HG03432 (cell line): Measurements from ENCODE around the gene NBEA.

Source experiments
- ATAC-seq: cut with Tn5 transposase; IDR thresholded peaks from one replicate; pipeline ENCODE4 v1.9.1; 2021; ENCODE audit warnings: mild to moderate bottlenecking, moderate library complexity; ENCODE audit not compliant: unreplicated experiment

Gene NBEA

DNA sequence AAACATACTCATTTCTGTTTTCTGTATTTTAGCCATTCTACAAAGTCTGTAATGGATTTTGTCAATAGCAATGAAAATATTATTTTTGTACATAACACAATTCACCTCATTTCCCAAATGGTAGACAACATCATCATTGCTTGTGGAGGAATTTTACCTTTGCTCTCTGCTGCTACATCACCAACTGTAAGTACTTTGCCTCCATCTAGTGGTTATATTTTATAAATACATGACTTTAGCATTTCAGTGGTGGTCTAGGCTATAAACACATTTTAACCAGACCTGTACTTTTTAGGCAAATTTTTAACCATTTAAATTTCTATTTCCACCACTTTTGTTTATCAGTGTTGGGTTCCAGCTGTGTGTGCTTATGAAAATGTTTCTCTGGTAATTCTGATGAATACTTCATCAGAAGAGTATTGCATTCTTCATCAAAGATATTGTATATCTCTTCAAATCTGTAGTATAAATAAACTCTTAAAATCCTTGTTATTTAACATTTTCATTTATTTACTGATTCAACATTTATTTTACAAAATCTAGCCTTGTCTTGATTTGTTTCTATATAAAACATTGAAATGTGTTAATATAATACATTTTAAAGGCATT, 222.4 kb downstream of the NBEA start:
- peak; percentile 72 for ATAC-seq

DNA sequence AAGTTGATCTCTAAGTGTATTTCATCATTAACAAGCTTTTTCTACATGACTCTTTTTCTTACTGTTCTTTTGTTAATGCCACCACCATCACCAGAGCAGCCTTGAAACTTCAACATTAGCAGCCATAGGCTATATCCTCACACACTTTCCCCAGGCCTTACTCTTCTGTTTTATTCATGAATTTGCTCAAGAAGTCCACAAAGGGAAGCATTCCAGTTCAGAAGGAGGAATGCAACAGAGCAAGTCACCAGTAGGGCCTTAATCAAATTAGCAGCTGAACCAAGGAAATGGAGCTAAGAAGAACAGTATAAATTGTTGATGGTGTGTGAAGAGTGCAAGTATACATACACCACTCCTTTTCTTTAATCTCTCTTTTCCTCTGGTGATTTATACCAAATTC, 223.1 kb downstream of the NBEA start:
- no peak for ATAC-seq

DNA sequence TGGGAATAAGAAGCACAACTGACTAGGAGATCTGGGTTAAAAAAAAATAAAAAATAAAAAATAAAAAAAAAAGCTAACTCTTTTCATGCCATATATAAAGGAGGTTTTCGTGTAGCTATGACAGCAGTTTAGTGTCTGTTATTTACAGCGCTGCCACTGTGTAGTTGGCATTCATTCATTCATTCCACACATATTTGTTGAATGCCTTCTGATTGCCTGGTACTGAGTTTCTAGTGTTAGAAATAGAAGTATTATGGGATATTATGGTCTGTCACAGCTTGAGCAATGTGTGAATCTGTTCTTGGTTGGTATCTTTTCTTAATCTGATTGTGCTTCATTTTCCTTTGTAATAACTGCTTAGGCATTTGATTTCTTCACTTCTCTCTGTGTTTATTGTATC, 237.4 kb downstream of the NBEA start:
- no peak for ATAC-seq

DNA sequence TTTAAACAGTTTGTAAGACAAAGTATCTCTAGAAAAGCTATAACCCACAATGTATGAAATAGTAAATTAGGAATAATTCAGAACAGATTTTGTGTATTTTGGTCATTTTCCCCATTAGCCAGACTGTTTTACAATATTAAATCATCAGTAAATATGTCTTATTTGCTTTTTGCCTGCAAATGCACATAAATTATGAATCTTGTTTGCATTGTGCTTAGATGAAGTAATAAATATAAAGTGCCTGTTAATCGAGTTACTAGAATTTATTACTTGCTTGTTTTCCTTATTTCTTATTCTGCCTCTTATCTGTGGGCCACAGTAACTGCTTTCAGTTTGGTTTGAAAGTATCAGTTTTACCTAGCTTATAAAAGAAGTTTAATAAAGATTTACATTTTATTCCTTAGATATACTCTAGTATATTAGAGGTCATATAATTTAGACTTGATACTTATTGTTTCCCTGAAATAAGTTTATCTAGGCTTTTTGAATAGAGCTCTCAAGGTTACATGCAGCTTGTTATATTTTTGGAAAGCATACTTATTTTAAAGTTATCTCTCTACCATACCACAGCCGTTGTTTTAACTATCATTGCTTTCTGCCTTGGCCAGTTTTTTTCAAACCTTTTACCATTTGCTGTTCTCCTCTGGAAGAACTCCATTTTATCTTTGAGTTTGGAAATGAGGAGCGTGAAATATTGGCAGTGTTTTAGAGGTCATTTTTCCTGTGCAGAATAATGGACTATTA, 238.0 kb downstream of the NBEA start:
- ATAC-seq: no peak

DNA sequence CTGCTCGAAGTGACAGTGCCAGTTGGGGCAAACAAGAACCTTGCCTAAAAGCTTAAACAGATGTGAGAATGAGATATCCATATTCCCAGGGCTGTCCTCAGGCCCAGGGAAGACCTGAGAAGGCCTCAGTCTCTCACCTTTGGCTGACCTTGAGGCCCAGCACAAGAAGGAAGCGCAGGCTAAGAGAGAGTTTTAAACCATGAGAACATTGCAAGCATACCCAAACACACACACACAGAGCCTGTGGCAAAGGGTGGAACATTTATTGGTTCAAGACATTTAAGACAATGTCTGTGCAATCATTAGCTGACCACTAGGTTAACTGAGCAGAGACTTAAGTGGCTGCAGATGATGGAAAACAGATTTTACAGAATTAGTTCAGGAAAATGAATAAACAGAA, 248.2 kb downstream of the NBEA start:
- no peak for ATAC-seq

DNA sequence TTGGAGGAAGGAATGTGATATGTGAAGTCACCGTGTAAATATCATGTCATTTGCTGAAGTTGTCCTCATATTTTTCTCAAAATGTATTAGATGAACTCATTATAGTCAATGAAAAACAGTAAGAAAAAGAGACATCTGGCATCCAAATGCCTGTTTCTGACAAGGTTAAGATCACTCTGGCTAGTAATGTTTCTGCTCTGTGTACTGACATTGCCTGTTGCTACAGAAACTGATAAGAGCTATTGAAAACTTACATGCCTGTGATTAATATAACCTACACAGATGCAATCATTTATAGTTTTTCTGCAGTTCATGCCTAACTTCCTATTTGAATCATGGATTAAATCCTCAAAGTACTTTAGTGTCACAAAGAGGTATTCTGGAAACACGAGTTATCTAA, 249.8 kb downstream of the NBEA start:
- ATAC-seq: no peak

DNA sequence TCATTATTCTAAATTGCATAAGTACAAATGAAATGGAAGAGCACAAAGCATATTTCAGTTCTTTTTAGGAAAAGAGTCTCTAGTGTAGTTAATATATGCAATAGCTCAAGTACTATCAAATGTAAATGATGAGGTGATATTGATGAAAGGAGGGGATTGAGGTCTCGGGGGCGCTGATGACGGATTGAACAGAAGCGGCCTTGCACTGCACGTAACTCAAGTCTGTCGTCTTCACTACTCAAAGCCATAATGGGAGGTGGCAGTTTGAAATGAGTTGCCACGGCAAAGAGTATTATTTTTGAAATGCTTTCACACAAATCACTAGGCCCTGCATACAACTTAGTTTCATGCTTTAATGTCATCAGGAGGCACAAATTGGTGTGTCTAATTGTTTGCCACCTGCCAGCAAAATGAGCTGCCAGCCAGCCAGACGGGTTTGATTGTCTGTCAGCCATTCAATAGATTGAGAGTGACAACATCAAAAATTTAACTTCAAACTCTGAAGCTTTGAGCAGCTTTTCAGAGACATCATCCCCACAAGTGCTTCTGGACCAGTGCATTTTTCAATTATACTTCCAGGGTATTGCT, 256.6 kb downstream of the NBEA start:
- ATAC-seq: no peak

DNA sequence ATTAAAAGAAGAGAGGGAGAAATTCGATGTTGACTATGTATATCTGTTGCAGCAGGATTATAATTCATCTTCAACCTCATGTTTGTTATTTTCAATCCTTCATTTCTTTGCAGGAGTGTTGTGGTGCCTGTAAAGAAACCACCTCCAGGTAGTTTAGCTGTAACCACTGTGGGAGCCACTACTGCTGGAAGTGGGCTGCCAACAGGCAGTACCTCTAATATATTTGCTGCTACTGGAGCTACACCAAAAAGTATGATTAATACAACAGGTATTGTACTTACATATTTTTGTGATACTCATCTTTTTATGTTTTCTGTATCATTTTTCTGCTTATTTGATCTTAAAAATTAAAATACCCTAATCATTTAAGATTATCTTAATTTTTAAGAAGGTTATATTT, 266.5 kb downstream of the NBEA start:
- ATAC-seq: no peak

DNA sequence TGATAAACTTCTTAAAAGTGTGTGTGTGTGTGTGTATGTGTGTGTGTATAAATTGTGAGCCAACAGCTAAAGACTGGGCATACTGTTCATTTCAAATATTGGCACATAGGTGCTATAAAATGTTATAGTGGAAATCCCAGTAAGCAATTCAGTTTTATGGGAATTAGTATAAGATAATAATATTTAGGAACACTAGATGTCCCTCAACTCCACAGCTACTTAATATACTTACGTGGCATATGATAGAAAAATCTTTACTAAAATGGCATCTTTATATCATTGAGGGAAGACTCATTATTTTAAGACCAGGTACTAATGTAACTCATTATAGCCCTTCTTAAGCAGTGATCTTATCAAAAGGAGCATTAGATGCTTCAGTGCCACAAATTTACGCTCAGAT, 268.2 kb downstream of the NBEA start:
- ATAC-seq: no peak

DNA sequence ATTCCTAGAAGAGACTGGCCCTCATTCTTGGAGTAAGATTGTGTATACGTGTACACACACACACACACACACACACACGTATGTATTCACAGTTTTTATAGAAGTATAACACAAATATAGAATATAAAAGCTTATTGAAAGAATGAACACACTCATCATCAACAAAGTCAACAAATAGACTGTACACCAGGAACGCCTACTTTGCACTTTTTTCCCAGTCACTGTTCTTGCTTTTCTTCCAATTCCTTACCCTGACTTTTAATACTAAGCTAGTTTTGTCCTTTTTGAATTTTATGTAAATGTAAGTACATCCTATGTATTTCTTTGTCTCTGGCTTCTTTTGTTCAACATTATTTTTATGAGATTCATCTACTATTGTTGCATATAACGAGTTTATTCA, 269.9 kb downstream of the NBEA start:
- no peak for ATAC-seq

DNA sequence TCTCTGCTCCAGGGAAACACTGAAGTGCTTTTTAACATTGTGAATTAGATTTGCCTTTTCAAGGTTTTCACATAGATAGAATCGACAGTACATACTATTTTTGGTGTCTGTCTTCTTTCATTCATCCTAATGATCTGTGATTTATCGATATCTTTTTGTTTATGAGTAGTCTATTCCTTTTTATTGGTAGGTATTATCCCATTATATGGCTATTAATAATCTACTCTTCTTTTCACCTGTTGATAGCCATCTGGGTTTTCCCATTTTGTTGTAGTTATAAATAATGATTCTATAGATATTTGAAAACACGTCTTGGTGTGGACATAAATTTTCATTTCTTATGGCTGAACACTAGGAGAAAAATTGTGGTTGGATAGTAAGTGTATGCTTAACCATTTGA, 271.8 kb downstream of the NBEA start:
- no peak for ATAC-seq

DNA sequence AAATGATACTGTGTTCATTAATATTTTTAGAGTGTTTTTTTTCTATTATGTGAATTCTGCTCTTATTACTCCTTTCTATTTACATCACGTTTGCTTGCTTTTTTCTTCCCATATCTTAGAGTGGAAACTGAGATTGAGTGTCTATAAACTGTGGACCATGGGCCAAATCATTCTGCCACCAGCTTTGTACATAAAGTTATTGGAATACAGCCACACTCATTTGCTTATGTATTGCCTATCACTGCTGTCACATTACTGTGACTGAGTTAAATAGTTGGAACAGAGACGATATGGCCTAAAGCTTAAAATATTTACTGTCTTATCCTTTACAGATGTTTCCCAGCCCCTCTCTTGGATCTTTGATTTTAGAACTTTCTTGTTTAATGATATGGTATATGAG, 274.1 kb downstream of the NBEA start:
- no peak for ATAC-seq

DNA sequence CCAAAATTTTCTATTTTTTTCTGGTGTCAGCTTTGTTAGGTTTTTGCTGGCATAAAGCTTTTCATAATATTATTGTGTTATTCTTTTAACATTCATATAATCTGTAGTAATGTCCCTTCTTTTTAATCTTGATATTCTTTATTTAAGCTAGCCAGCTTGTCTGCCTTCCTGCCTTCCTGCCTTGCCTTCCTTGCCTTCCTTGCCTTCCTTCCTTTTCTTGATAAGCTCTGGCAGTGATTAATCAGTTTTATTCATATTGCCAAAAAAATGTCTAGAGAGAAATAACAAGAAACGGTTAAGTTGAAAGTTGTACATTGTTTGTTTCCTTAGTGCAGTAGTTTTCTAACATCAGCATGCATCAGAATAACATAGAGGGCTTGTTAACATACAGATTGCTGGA, 277.0 kb downstream of the NBEA start:
- no peak for ATAC-seq

DNA sequence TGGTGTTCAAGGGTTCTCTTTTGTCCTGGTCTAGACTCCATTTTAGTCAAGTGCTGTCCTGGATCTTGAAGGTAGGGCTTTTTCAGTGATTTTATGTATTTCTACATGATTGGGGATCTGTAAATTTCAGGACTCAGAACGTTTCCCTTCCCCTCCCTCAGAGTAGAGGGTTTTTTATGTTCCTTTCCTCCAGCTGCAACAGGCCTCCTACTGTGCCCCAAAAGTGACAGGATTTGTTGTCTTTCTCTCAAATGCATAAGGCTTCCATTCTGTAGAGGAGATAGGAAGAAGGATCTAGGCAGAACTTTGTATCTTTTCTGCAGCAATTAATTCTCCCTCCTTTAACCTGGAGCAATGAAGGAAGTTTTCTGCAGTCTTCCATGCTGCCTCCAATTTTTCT, 283.1 kb downstream of the NBEA start:
- no peak for ATAC-seq

DNA sequence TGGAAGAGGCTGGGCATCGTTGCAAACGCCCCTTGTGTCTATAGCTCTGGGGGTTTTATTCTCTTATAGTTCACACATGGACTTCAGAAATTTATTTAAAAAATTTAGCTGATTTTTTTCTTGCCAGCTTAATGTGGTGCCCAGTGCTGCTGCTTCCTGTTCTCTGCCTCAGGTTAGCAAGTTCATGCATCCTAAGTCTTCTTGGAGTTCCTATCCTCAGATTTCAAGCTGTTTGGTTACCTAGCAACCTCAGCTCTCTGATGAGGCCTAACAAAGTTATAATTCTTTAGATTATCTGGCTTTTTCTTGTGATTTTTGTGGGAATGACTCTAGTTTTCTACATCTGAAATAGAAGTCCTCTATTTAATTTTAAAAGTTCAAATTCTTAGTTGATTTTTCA, 283.5 kb downstream of the NBEA start:
- ATAC-seq: no peak

DNA sequence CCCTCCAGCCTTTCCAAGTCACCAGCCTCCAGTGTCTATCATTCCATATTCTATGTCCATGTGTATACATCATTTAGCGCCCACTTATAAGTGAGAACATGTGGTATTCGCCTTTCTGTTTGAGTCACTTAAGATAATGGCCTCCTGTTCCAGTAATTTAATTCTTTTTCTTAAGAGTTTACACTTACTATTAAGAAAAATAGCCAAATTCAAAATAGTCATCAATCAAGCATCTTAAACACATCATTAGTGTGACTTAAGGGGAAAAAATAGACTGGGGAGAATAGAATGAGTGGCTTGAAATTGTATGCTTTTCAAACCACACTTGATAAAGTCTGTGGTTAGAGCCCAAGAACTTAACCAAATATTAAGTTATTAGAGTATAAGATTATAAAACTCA, 286.5 kb downstream of the NBEA start:
- no peak for ATAC-seq

DNA sequence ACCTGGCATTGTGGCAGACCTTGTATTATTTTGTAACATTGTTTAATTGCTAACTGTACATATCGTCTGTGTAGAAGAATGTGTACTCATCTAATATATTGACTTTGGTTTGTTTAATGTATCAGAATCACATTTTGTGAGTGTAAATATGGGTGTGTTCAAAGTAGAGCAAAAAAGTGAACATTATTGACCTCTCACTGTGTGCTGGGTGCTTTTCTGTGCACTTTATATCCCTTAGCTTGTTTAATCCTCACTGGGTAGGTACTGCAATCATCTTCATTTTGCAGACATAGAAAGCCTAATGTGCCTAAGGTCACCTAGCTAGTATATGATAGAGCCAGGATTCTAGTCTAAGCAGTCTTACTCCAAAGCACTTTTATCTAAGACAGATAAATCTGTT, 289.4 kb downstream of the NBEA start:
- ATAC-seq: no peak

DNA sequence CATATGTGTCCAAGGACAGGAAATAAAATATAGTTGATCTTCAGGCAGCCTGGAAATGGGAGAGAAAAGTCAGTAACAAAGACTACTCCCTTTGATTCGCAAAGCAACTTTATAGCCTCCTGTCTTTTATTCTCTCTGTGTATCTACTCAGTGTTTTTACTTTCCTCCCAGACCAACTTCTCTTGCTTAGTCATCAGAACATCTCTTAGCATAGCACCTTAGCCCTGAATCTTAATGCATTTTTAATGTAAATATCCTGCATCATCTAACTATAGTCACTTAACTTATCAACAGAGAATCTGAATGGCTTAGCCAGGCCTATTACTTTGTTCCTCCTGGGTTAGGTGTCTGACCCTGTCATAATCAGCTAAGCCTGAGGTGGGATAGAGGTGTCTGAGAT, 296.2 kb downstream of the NBEA start:
- ATAC-seq: no peak

DNA sequence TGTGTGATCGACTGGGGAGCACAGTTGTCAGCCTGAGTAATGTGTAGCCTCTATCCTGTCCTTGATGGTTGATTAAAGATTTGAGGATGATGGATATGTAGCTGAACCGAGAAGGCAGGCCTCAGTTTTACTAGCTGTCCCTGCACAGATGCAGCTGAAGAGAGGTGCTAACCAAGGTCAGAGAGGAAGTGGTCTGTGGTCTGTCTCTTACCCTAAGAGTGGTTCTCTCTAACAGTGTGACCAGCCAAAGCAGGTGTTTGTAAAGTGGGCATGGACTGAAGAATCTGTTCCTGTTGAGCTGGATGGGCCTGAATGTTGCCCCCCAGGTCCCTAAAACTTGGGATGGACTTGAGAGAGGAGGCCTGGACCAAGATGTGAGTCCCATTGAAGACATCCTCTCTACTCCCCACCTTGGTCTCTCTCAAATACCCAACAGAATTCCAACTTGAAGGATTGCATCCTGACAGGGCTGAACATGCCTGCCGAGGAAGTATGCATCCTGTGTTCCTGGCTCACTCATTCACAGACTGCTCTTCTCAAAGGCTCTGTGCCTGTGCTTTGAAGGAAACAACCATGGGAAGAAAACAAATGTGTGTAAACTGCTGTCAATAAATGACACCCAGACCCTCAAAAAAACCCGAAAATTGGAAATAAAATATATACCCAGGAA, 310.6 kb downstream of the NBEA start:
- ATAC-seq: peak; percentile 93

DNA sequence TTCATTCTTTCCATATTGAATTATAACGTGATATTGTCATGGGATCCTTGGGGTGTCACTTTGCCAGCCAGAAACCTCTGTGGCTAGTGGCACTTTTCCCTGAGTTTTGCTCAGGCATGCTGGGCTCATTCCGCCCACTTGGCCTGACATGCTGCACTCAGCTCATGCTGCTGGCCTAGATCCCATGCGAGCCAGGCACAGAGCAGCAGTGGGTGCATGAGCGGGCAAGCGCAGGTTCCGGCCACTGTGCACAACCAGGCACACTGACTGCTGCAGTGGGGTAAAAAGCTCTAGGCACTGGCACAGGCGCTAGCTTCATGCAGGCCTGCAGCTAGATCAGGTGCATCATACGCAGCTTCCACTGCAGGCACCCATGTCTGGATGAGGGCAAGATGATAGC, 313.2 kb downstream of the NBEA start:
- ATAC-seq: no peak

DNA sequence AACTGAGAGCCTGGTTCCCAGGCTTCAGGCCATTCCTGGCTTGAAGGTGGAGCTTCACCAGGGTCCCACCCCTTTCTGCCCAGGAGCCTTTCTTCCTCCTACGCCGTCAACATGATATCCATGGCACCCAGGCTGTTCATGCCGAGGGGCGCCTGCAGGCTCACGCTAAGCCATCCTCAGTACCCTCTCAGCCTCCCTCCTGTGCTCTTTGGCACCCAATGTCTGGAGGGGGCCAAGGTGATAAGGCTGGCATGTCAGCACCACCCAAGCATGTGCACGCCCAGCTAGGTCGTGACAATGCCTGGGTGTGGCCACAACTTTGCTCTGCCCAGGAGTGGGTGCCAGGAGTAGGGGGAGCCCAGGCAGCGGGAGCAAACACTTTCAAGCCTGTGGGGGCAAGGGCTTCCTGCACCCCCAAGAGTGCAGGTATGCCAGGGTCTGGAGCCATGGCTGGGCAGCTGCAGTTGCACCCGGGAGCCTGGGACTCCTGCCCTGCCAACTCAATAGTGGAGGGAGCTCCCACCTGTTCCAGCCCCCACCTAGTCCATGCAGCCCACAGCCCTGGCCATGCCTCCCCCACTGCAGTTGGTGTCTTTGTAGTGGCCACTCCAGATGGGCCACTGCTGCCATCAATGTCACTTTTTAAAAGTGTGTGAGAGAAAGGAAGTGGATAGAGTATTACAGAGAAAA, 314.5 kb downstream of the NBEA start:
- ATAC-seq: no peak
